SU-DHL-6 (cell line): ENCODE measurements around the gene FARSB.

Experiments used
- H2AFZ ChIP-seq: fragments of 200-600 bp; sonication (generic); 2 replicates; pipeline ENCODE4 v1.6.1; 2014; ENCODE audit warnings: low read depth, mild to moderate bottlenecking, moderate library complexity, mixed read lengths, antibody characterized with exemption, low read length; ENCODE audit not compliant: severe bottlenecking
- H3F3A ChIP-seq: fragments of 200-600 bp; shearing (Covaris generic); 2 replicates; pipeline ENCODE4 v1.6.0; 2016; ENCODE audit warnings: antibody characterized with exemption, mild to moderate bottlenecking; ENCODE audit not compliant: insufficient read depth
- H3K27ac ChIP-seq: fragments of 200-600 bp; sonication (generic); 2 replicates; pipeline ENCODE4 v1.5.1; 2016; ENCODE audit warnings: low read depth, mild to moderate bottlenecking, low read length, moderate library complexity, mixed read lengths
- H3K27me3 ChIP-seq: fragments of 200-600 bp; sonication (generic), shearing (Covaris generic); 2 replicates; pipeline ENCODE4 v1.6.0; 2014; ENCODE audit warnings: mild to moderate bottlenecking, low read length
- H3K36me3 ChIP-seq: fragments of 200-600 bp; sonication (generic); 2 replicates; pipeline ENCODE4 v1.6.1; 2014; ENCODE audit warnings: mild to moderate bottlenecking, low read length, mixed read lengths
- H3K4me2 ChIP-seq: fragments of 300-600, 200-600 bp; shearing (Covaris generic), sonication (generic); 2 replicates; pipeline ENCODE4 v1.6.0; 2014; ENCODE audit warnings: low read length, low read depth, mild to moderate bottlenecking; ENCODE audit not compliant: poor library complexity, severe bottlenecking
- H3K4me3 ChIP-seq: fragments of 200-600 bp; sonication (generic); 2 replicates; pipeline ENCODE4 v1.5.1; 2014; ENCODE audit warnings: antibody characterized with exemption, low read length, mild to moderate bottlenecking, mixed read lengths; ENCODE audit not compliant: insufficient read depth, poor library complexity, severe bottlenecking
- H3K79me2 ChIP-seq: fragments of 200-600 bp; sonication (generic); 2 replicates; pipeline ENCODE4 v1.6.1; 2014; ENCODE audit warnings: mild to moderate bottlenecking, low read length, moderate library complexity; ENCODE audit not compliant: insufficient read depth
- H3K9ac ChIP-seq: fragments of 200-600 bp; sonication (generic); 2 replicates; pipeline ENCODE4 v1.7.0; 2014; ENCODE audit warnings: mild to moderate bottlenecking, low read length
- H3K9me2 ChIP-seq: fragments of 200-600 bp; sonication (generic); replicated peaks from 2 replicates; pipeline ENCODE4 v1.6.1; 2014; ENCODE audit warnings: low read length; ENCODE audit not compliant: insufficient read depth
- H3K9me3 ChIP-seq: fragments of 200-600 bp; sonication (generic); 2 replicates; pipeline ENCODE4 v1.6.1; 2014; ENCODE audit warnings: low read length, mixed read lengths; ENCODE audit not compliant: insufficient read depth
- H4K20me1 ChIP-seq: fragments of 200-600 bp; sonication (generic); 2 replicates; pipeline ENCODE4 v1.6.1; 2014; ENCODE audit warnings: low read depth, mild to moderate bottlenecking, antibody characterized with exemption, low read length, moderate library complexity, mixed read lengths
- CTCF ChIP-seq: fragments of 200-600 bp; sonication (generic); IDR thresholded peaks from one replicate; pipeline ENCODE4 v1.5.1; 2017; ENCODE audit warnings: antibody characterized with exemption, mild to moderate bottlenecking, low read length, moderate library complexity; ENCODE audit not compliant: insufficient read depth, poor library complexity, severe bottlenecking
- EZH2phosphoT487 ChIP-seq: fragments of 200-600 bp; sonication (generic), shearing (Covaris generic); conservative IDR thresholded peaks from 2 replicates; pipeline ENCODE4 v1.6.1; 2018; ENCODE audit warnings: mild to moderate bottlenecking, antibody characterized with exemption, low read length, moderate library complexity, mixed read lengths

FARSB gene

GRCh38 chr2:222575618-222576017 is 80.3 kb downstream of the FARSB start:
- Histone ChIP-seq H3K36me3 (peaks cover 18% of the 10 kb centered on the region), H3K4me2 (no peak overlapping the region), H3F3A (no peaks in the 10 kb centered on the region; the same call in 1 of the 2 replicates), H2AFZ (no peak overlapping the region), H3K27ac (no peak overlapping the region), H3K27me3 (no peaks in the 10 kb centered on the region), H3K9me3 (no peaks in the 10 kb centered on the region), H3K79me2 (0 out of 2 replicates have a peak, but pooled peaks cover 6% of the 10 kb centered on the region), H3K4me3 (no peak overlapping the region), H4K20me1 (no peaks in the 10 kb centered on the region), H3K9me2 (no peaks in the 10 kb centered on the region), H3K9ac (no peak overlapping the region)
- no peak for TF ChIP-seq CTCF
- no peak for TF ChIP-seq EZH2phosphoT487

GRCh38 chr2:222572751-222573174 is 83.1 kb downstream of the FARSB start:
- Histone ChIP-seq H3K9me3 (no peaks in the 10 kb centered on the region), H3K4me2 (no peak overlapping the region), H3K9me2 (no peaks in the 10 kb centered on the region), H2AFZ (no peak overlapping the region), H3K27ac (no peak overlapping the region), H3K27me3 (no peaks in the 10 kb centered on the region), H3F3A (no peaks in the 10 kb centered on the region), H3K79me2 (0 out of 2 replicates have a peak, but pooled peaks cover 6% of the 10 kb centered on the region), H3K9ac (no peak overlapping the region), H4K20me1 (no peaks in the 10 kb centered on the region), H3K4me3 (no peak overlapping the region), H3K36me3 (peaks cover 19% of the 10 kb centered on the region)
- TF ChIP-seq EZH2phosphoT487 (no peak), CTCF (no peak)

- no peak for TF ChIP-seq CTCF
- Histone ChIP-seq H2AFZ (no peak overlapping the region), H3K9me2 (no peaks in the 10 kb centered on the region), H3K4me2 (no peak overlapping the region), H4K20me1 (no peaks in the 10 kb centered on the region), H3K36me3 (peaks cover 21% of the 10 kb centered on the region), H3F3A (no peaks in the 10 kb centered on the region), H3K9ac (no peak overlapping the region), H3K4me3 (no peak overlapping the region), H3K27ac (no peak overlapping the region), H3K27me3 (no peaks in the 10 kb centered on the region), H3K79me2 (0 out of 2 replicates have a peak, but pooled peaks cover 6% of the 10 kb centered on the region), H3K9me3 (no peaks in the 10 kb centered on the region)
Measured at GRCh38 chr2:222572264-222572721, 83.6 kb downstream of the FARSB start.
